OCI-LY3 (cell line): Measurements from ENCODE around the gene CNGA1.

Experiments
- CTCF ChIP-seq: fragments of 200-600, 300-600 bp; sonication (generic); IDR thresholded peaks from 2 replicates; pipeline ENCODE4 v1.5.1; 2014; ENCODE audit warnings: antibody characterized with exemption, low read length, low read depth
- EZH2phosphoT487 ChIP-seq: fragments of 200-600 bp; shearing (Covaris generic); IDR thresholded peaks from 2 replicates; pipeline ENCODE4 v1.6.1; 2018; ENCODE audit warnings: antibody characterized with exemption, mixed run types, low read depth

DNA sequence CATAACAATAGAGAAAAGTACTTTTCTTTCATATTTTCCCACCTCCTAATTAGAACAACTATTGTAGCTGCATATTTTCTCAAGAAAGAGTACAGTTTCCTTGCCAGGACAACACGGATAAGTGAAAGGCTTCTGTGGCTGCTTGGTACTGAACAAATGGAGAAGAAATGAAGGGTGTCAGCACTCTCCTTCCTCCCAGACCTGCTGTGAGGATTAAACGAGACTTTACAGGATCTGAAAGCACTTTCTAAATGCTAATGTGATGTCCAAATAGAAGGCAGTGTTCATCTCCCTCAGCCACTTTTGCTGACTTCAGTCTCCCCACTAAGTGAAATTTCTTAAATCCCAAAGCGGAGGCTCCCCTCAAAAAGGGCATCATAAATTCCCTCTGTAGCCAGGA lies 14.0 kb upstream of the CNGA1 start:
- no peak for TF ChIP-seq CTCF
- no peak for TF ChIP-seq EZH2phosphoT487
